ENCODE measurements around the gene CCR8. TPM values are rescaled to one million over a fixed set of nuclear protein-coding genes. Genes with fewer than 3 reads are reported as not detected.

The CCR8 gene
- not detected in 2 replicates for total RNA-seq (ENCODE audit: low replicate concordance)

- H3K9me3 ChIP-seq (ENCODE audit: low read depth), result no peaks in the 10 kb centered on the region
- H3K4me2 ChIP-seq, result no peak within 1 kb of the TSS
- H3K79me2 ChIP-seq (ENCODE audit: low read depth), result no peaks in the 10 kb centered on the region
- no peak within 1 kb of the TSS for H3K9ac ChIP-seq
- H3K27ac Mint-ChIP-seq, result no peak within 1 kb of the TSS
- H3K4me3 Mint-ChIP-seq, result no peak within 1 kb of the TSS
- no peak within 1 kb of the TSS for H3K4me3 ChIP-seq
- no peaks in the 10 kb centered on the region for H3K36me3 ChIP-seq
- H4K20me1 ChIP-seq (ENCODE audit: low read depth), result no peaks in the 10 kb centered on the region
- H2AFZ ChIP-seq (replicated peaks), result no peak within 1 kb of the TSS
- H3K36me3 Mint-ChIP-seq, result no peaks in the 10 kb centered on the region
- H3K4me1 ChIP-seq, result no peaks in the 10 kb centered on the region
- no peak for TF ChIP-seq EZH2phosphoT487 (IDR thresholded peaks at IDR 0.05)
- no peak for TF ChIP-seq CTCF (IDR thresholded peaks at IDR 0.05)
- no peak for TF ChIP-seq EZH2 (IDR thresholded peaks at IDR 0.05)
- no peaks in the 10 kb centered on the region for H3K4me1 Mint-ChIP-seq
- no peaks in the 10 kb centered on the region for H3K27me3 Mint-ChIP-seq (ENCODE audit: insufficient read depth, low read depth)
- H3K9me3 Mint-ChIP-seq, result no peaks in the 10 kb centered on the region
- no peak within 1 kb of the TSS for H3K27ac ChIP-seq
- H3F3A ChIP-seq (ENCODE audit: low read depth), result no peaks in the 10 kb centered on the region
- no peaks in the 10 kb centered on the region for H3K27me3 ChIP-seq
- DNase-seq (ENCODE audit: low spot score), result no peak
Observed at GRCh38 chr3:39329493-39329892, at the start of gene CCR8. CCR8 (plus strand) TSS chr3:39329709; CDS start chr3:39332332, 2,623 bp downstream.

GRCh38 chr3:39279745-39280517 lies 49.6 kb upstream of the CCR8 start, which contains the start of gene CX3CR1:
CX3CR1 (minus strand) TSS chr3:39280036; CDS start chr3:39266509, 13,527 bp downstream.
- H3K4me1 Mint-ChIP-seq, result no peaks in the 10 kb centered on the region
- no peaks in the 10 kb centered on the region for H3K9me3 Mint-ChIP-seq
- H3K4me2 ChIP-seq, result no peak within 1 kb of the TSS
- H3K9me3 ChIP-seq (ENCODE audit: low read depth), result no peaks in the 10 kb centered on the region
- no peak for TF ChIP-seq CTCF (IDR thresholded peaks at IDR 0.05)
- no peak for TF ChIP-seq EZH2phosphoT487 (IDR thresholded peaks at IDR 0.05)
- no peak for TF ChIP-seq EZH2 (IDR thresholded peaks at IDR 0.05)
- H3K27me3 Mint-ChIP-seq (ENCODE audit: insufficient read depth, low read depth), result peaks cover 4% of the 10 kb centered on the region
- no peak within 1 kb of the TSS for H3K4me3 Mint-ChIP-seq
- no peaks in the 10 kb centered on the region for H3K36me3 ChIP-seq
- DNase-seq (ENCODE audit: low spot score), result no peak
- H4K20me1 ChIP-seq (ENCODE audit: low read depth), result no peaks in the 10 kb centered on the region
- H3K27ac Mint-ChIP-seq, result no peak within 1 kb of the TSS
- H3K36me3 Mint-ChIP-seq, result no peaks in the 10 kb centered on the region
- H3F3A ChIP-seq (ENCODE audit: low read depth), result no peaks in the 10 kb centered on the region
- no peak within 1 kb of the TSS for H3K27ac ChIP-seq
- no peak within 1 kb of the TSS for H2AFZ ChIP-seq (replicated peaks)
- H3K79me2 ChIP-seq (ENCODE audit: low read depth), result no peaks in the 10 kb centered on the region
- H3K27me3 ChIP-seq, result no peaks in the 10 kb centered on the region
- no peak within 1 kb of the TSS for H3K4me3 ChIP-seq
- H3K4me1 ChIP-seq, result peaks cover 7% of the 10 kb centered on the region
- no peak within 1 kb of the TSS for H3K9ac ChIP-seq

- no peak for DNase-seq (ENCODE audit: low spot score)
- H3K4me1 Mint-ChIP-seq, result no peaks in the 10 kb centered on the region
- Histone ChIP-seq H4K20me1 (ENCODE audit: low read depth) (no peaks in the 10 kb centered on the region), H3K36me3 (no peaks in the 10 kb centered on the region), H3K27me3 (no peaks in the 10 kb centered on the region), H3K9me3 (ENCODE audit: low read depth) (no peaks in the 10 kb centered on the region), H3K79me2 (ENCODE audit: low read depth) (no peaks in the 10 kb centered on the region), H2AFZ (replicated peaks) (no peak overlapping the region), H3K4me1 (peaks cover 7% of the 10 kb centered on the region), H3F3A (ENCODE audit: low read depth) (no peaks in the 10 kb centered on the region), H3K27ac (no peak overlapping the region), H3K9ac (no peak overlapping the region), H3K4me2 (no peak overlapping the region), H3K4me3 (no peak overlapping the region)
- H3K27me3 Mint-ChIP-seq (ENCODE audit: insufficient read depth, low read depth), result peaks cover 4% of the 10 kb centered on the region
- no peaks in the 10 kb centered on the region for H3K9me3 Mint-ChIP-seq
- no peak overlapping the region for H3K27ac Mint-ChIP-seq
- TF ChIP-seq CTCF (IDR thresholded peaks at IDR 0.05) (no peak), EZH2phosphoT487 (IDR thresholded peaks at IDR 0.05) (no peak), EZH2 (IDR thresholded peaks at IDR 0.05) (no peak)
- H3K36me3 Mint-ChIP-seq, result no peaks in the 10 kb centered on the region
- H3K4me3 Mint-ChIP-seq, result no peak overlapping the region
Observed at GRCh38 chr3:39280571-39280970, 48.9 kb upstream of the CCR8 start.
